OCI-LY3 (cell line): Measurements from ENCODE around the gene ERC1.

Experiments used
- H2AFZ ChIP-seq: fragments of 200-600, 300-600 bp; shearing (Covaris generic); 2 replicates; pipeline ENCODE4 v1.6.0; 2014; ENCODE audit warnings: antibody characterized with exemption, low read depth, low read length
- H3K27ac ChIP-seq: fragments of 200-600, 300-600 bp; sonication (generic); 2 replicates; pipeline ENCODE4 v1.5.1; 2014; ENCODE audit warnings: mild to moderate bottlenecking, low read length, moderate library complexity, mixed read lengths
- H3K27me3 ChIP-seq: fragments of 200-600, 300-600 bp; sonication (generic); 2 replicates; pipeline ENCODE4 v1.6.1; 2014; ENCODE audit warnings: low read depth, low read length, mixed read lengths
- H3K36me3 ChIP-seq: fragments of 200-600, 300-600 bp; sonication (generic); replicated peaks from 2 replicates; pipeline ENCODE3; 2014; ENCODE audit warnings: low read depth, low read length, mixed read lengths
- H3K4me1 ChIP-seq: fragments of 300-600, 200-600 bp; sonication (generic); 2 replicates; pipeline ENCODE4 v1.6.1; 2014; ENCODE audit warnings: low read length, mixed read lengths
- H3K4me2 ChIP-seq: fragments of 200-600, 300-600 bp; sonication (generic); 2 replicates; pipeline ENCODE4 v1.6.1; 2014; ENCODE audit warnings: low read length, mixed read lengths
- H3K4me3 ChIP-seq: fragments of 300-600, 200-600 bp; sonication (generic); 2 replicates; pipeline ENCODE4 v1.5.1; 2014; ENCODE audit warnings: antibody characterized with exemption, mild to moderate bottlenecking, low read length, moderate library complexity
- H3K79me2 ChIP-seq: fragments of 300-600, 200-600 bp; shearing (Covaris generic); 2 replicates; pipeline ENCODE4 v1.6.1; 2014; ENCODE audit warnings: mild to moderate bottlenecking, low read length, mixed read lengths
- H3K9ac ChIP-seq: fragments of 300-600, 200-600 bp; shearing (Covaris generic); 2 replicates; pipeline ENCODE4 v1.6.0; 2014; ENCODE audit warnings: mild to moderate bottlenecking, low read length, moderate library complexity
- H3K9me3 ChIP-seq: fragments of 200-600, 300-600 bp; shearing (Covaris generic); 2 replicates; pipeline ENCODE4 v1.6.1; 2014; ENCODE audit warnings: low read length, mixed read lengths; ENCODE audit not compliant: insufficient read depth
- H4K20me1 ChIP-seq: fragments of 200-600, 300-600 bp; sonication (generic); 2 replicates; pipeline ENCODE4 v1.6.1; 2016; ENCODE audit warnings: low read length, mixed read lengths; ENCODE audit not compliant: insufficient read depth
- EZH2phosphoT487 ChIP-seq: fragments of 200-600 bp; shearing (Covaris generic); IDR thresholded peaks from 2 replicates; pipeline ENCODE4 v1.6.1; 2018; ENCODE audit warnings: antibody characterized with exemption, mixed run types, low read depth
- TF ChIP-seq, protein P1 (sequence below): fragments of 200-600, 300-600 bp; sonication (generic); IDR thresholded peaks from 2 replicates; pipeline ENCODE4 v1.5.1; 2014; ENCODE audit warnings: antibody characterized with exemption, low read length, low read depth

Gene ERC1

DNA sequence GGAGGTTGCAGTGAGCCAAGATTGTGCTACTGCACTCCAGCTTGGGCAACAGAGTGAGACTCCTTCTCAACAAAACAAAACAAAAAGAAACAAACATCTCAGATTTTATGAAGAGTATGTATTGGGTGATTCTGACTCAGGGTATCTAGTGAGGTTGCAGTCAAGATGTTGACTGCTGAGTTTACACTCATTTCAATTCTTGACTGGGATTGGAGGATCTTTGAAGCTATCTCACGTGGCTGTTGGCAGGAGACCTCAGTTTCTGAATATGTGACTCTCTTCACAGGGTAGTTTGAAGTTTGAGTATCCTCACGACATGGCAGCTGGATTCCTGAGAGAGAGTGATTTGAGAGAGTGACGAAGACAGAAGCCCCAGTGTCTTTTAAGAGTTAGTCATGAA lies 29.4 kb downstream of the ERC1 start:
- H3K9ac ChIP-seq = no peak overlapping the region
- H3K27me3 ChIP-seq = no peaks in the 10 kb centered on the region
- no peak overlapping the region for H3K27ac ChIP-seq
- no peak overlapping the region for H2AFZ ChIP-seq
- no peaks in the 10 kb centered on the region for H4K20me1 ChIP-seq
- TF ChIP-seq, protein P1, sequence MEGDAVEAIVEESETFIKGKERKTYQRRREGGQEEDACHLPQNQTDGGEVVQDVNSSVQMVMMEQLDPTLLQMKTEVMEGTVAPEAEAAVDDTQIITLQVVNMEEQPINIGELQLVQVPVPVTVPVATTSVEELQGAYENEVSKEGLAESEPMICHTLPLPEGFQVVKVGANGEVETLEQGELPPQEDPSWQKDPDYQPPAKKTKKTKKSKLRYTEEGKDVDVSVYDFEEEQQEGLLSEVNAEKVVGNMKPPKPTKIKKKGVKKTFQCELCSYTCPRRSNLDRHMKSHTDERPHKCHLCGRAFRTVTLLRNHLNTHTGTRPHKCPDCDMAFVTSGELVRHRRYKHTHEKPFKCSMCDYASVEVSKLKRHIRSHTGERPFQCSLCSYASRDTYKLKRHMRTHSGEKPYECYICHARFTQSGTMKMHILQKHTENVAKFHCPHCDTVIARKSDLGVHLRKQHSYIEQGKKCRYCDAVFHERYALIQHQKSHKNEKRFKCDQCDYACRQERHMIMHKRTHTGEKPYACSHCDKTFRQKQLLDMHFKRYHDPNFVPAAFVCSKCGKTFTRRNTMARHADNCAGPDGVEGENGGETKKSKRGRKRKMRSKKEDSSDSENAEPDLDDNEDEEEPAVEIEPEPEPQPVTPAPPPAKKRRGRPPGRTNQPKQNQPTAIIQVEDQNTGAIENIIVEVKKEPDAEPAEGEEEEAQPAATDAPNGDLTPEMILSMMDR = no peak
- no peak for TF ChIP-seq EZH2phosphoT487
- no peaks in the 10 kb centered on the region for H3K9me3 ChIP-seq
- H3K36me3 ChIP-seq = peaks cover 11% of the 10 kb centered on the region
- no peak overlapping the region for H3K4me3 ChIP-seq
- H3K79me2 ChIP-seq = no peaks in the 10 kb centered on the region
- no peak overlapping the region for H3K4me2 ChIP-seq
- no peaks in the 10 kb centered on the region for H3K4me1 ChIP-seq

DNA sequence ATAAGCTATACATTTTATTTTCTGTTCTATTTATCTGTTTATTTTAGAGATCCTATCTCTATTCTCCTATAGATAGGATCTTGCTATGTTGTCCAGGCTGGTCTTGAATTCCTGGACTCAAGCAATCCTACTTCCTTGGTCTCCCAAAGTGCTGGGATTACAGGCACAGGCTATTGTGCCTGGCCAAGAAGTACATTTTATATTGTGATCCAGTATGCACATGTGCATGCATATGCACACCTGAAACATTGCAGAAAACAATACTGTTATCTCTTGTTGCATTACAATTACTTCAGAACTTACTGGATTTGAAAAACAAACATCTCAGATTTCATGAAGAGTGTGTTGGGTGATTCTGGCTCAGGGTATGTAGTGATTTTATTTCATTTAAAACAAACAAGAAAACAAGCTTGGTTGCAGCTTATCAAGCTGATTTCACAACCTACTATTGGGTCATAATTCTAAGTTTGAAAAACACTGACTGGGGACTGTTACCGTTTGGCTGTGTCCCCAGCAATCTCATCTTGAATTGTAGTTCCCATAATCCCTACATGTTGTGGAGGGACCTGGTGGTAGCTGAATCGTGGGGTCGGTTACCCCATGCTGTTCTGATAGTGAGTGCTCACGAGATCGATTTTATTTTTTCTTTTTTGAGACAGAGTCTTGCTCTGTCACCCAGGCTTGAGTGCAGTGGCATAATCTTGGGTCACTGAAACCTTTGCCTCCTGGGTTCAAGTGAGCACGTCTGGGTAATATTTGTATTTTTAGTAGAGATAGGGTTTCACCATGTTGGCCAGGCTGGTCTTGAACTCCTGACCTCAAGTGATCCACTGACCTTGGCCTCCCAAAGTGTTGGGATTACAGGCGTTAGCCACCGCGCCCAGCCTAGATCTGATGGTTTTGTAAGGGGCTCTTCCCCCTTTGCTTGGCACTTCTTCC lies 31.3 kb downstream of the ERC1 start:
- no peaks in the 10 kb centered on the region for H3K9me3 ChIP-seq
- no peak overlapping the region for H2AFZ ChIP-seq
- H3K36me3 ChIP-seq = peaks cover 11% of the 10 kb centered on the region
- no peaks in the 10 kb centered on the region for H3K4me1 ChIP-seq
- H4K20me1 ChIP-seq = no peaks in the 10 kb centered on the region
- H3K9ac ChIP-seq = no peak overlapping the region
- H3K79me2 ChIP-seq = no peaks in the 10 kb centered on the region
- H3K4me3 ChIP-seq = no peak overlapping the region
- H3K27ac ChIP-seq = no peak overlapping the region
- no peaks in the 10 kb centered on the region for H3K27me3 ChIP-seq
- no peak for TF ChIP-seq EZH2phosphoT487
- TF ChIP-seq, protein P1 = no peak
- no peak overlapping the region for H3K4me2 ChIP-seq

GRCh38 chr12:1030779-1031178 lies 39.8 kb downstream of the ERC1 start:
- Histone ChIP-seq H3K36me3 (peaks cover 7% of the 10 kb centered on the region), H3K79me2 (no peaks in the 10 kb centered on the region), H3K9ac (no peak overlapping the region), H3K4me1 (no peaks in the 10 kb centered on the region), H2AFZ (no peak overlapping the region), H3K4me3 (no peak overlapping the region), H3K9me3 (no peaks in the 10 kb centered on the region), H4K20me1 (no peaks in the 10 kb centered on the region), H3K27me3 (no peaks in the 10 kb centered on the region), H3K4me2 (no peak overlapping the region), H3K27ac (no peak overlapping the region)
- no peak for TF ChIP-seq EZH2phosphoT487
- TF ChIP-seq, protein P1 = no peak

DNA sequence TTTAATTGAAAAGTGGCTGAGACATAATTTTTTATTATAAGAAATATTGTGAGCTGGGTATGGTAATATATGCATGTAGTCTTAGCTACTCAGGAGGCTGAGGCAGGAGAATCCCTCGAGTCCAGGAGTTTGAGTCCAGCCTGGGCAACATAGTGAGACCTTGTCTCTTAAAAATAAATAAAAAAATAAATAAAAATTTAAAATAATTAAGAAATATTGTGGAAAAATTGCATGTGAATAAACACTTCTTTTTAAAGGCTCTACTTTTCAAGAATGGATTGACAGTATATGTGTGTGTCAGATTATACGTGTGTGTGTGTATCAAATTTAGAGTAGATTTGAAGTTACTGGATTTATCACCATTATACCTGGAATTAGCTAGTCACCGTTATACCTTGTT lies 43.2 kb downstream of the ERC1 start:
- H3K79me2 ChIP-seq = no peaks in the 10 kb centered on the region
- no peaks in the 10 kb centered on the region for H3K27me3 ChIP-seq
- no peak overlapping the region for H3K4me2 ChIP-seq
- no peaks in the 10 kb centered on the region for H3K4me1 ChIP-seq
- H3K9me3 ChIP-seq = no peaks in the 10 kb centered on the region
- no peak overlapping the region for H3K4me3 ChIP-seq
- H2AFZ ChIP-seq = no peak overlapping the region
- TF ChIP-seq EZH2phosphoT487 = no peak
- TF ChIP-seq, protein P1 = no peak
- H4K20me1 ChIP-seq = no peaks in the 10 kb centered on the region
- peaks cover 5% of the 10 kb centered on the region for H3K36me3 ChIP-seq
- H3K27ac ChIP-seq = no peak overlapping the region
- no peak overlapping the region for H3K9ac ChIP-seq
